DND-41 (cell line): ENCODE results near the gene GARNL3.

ENCODE experiments used
- ATAC-seq: fragments of 200-7000 bp; cut with Tn5 transposase; 3 replicates; pipeline ENCODE4 v1.9.1; 2021; ENCODE audit warnings: low read depth; ENCODE audit not compliant: insufficient read depth
- DNase-seq: peaks from one replicate; pipeline ENCODE4 v3.0.0-alpha.2; 2020
- H2AFZ ChIP-seq: 2 replicates; pipeline ENCODE4 v1.6.0; 2012; ENCODE audit warnings: low read depth, low read length
- H3K27ac ChIP-seq: 2 replicates; pipeline ENCODE4 v1.5.1; 2012; ENCODE audit warnings: low read length, inconsistent platforms
- H3K27me3 ChIP-seq: fragments of 200-600 bp; sonication (generic); 2 replicates; pipeline ENCODE4 v1.6.0; 2012; ENCODE audit warnings: low read length, mild to moderate bottlenecking, inconsistent platforms; ENCODE audit not compliant: insufficient read depth, poor library complexity
- H3K36me3 ChIP-seq: 2 replicates; pipeline ENCODE4 v1.5.1; 2012; ENCODE audit warnings: low read length, inconsistent platforms; ENCODE audit not compliant: insufficient read depth
- H3K4me1 ChIP-seq: 2 replicates; pipeline ENCODE4 v1.5.1; 2012; ENCODE audit warnings: mild to moderate bottlenecking, low read length; ENCODE audit not compliant: insufficient read depth
- H3K4me2 ChIP-seq: 2 replicates; pipeline ENCODE4 v1.6.0; 2012; ENCODE audit warnings: mild to moderate bottlenecking, moderate library complexity, low read length, inconsistent platforms; ENCODE audit not compliant: insufficient read depth
- H3K4me3 ChIP-seq, 2 experiments: fragments of 200-600 bp in 1 of 2; shearing (Covaris generic) in 1 of 2; 2 replicates each; pipeline ENCODE4 v1.5.1; 2012 to 2016; ENCODE audit warnings: inconsistent platforms in 2 of 2, low read length in 2 of 2, mild to moderate bottlenecking in 2 of 2, low read depth in 1 of 2, moderate library complexity in 1 of 2
- H3K79me2 ChIP-seq: 2 replicates; pipeline ENCODE4 v1.6.0; 2012; ENCODE audit warnings: low read length, inconsistent platforms; ENCODE audit not compliant: insufficient read depth
- H3K9ac ChIP-seq: 2 replicates; pipeline ENCODE4 v1.6.0; 2012; ENCODE audit warnings: low read depth, mild to moderate bottlenecking, inconsistent platforms, low read length, moderate library complexity
- H3K9me3 ChIP-seq: 2 replicates; pipeline ENCODE4 v1.5.1; 2012; ENCODE audit warnings: low read length, moderate library complexity, mild to moderate bottlenecking, inconsistent platforms; ENCODE audit not compliant: insufficient read depth, severe bottlenecking
- H4K20me1 ChIP-seq: 2 replicates; pipeline ENCODE4 v1.6.0; 2012; ENCODE audit warnings: low read length; ENCODE audit not compliant: insufficient read depth
- EZH2 ChIP-seq: IDR thresholded peaks from 3 replicates; pipeline ENCODE4 v1.6.1; 2012; ENCODE audit warnings: borderline replicate concordance, low read depth, mild to moderate bottlenecking, moderate library complexity, low read length, inconsistent platforms; ENCODE audit not compliant: severe bottlenecking
- TF ChIP-seq, protein P1 (sequence below): IDR thresholded peaks from 2 replicates; pipeline ENCODE4 v1.5.1; 2012; ENCODE audit warnings: borderline replicate concordance, low read length, moderate library complexity, mild to moderate bottlenecking; ENCODE audit not compliant: poor library complexity, severe bottlenecking; ENCODE audit errors: extremely low read depth

The GARNL3 gene

DNA sequence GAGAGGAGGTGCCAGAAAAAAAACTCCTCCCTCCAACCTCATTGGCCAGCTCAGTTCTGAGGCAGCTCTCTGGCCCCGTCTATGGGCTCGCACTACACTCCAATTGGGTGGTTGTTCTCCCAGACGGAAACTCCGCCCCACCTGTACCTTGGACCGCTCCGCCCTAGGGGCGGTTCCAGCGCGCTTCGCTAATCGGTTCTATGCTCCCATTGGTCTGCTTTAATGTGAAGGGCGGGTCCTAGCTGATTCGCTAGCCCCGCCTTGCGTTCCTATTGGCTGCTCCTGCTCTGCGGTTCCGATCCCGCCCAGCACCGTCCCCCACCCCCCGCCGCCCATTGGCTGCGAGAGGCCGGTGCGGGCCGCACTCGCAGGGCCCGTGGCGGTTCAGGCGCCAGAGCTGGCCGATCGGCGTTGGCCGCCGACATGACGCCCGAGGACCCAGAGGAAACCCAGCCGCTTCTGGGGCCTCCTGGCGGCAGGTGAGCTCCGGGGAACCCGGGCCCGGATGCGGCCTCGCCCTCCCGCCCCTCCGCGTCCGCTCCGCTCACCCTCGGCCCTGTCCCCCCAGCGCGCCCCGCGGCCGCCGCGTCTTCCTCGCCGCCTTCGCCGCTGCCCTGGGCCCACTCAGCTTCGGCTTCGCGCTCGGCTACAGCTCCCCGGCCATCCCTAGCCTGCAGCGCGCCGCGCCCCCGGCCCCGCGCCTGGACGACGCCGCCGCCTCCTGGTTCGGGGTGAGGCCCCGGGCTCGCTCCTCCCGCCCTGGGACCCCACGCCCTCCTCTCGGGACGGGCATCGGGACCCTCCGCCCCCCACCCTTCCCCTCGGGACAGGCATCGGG lies 132.5 kb downstream of the GARNL3 start, which contains the start of gene SLC2A8:
Gene SLC2A8, plus strand, starts transcription at position 362 of the 838 bp plus-strand sequence. Its CDS starts 62 bp downstream, at position 424.
- H3K27ac ChIP-seq: no peak within 1 kb of the TSS
- H3K9ac ChIP-seq: no peak within 1 kb of the TSS
- peaks cover 45% of the 10 kb centered on the region for H3K27me3 ChIP-seq
- no peaks in the 10 kb centered on the region for H3K79me2 ChIP-seq
- no peaks in the 10 kb centered on the region for H3K36me3 ChIP-seq
- H2AFZ ChIP-seq: no peak within 1 kb of the TSS
- TF ChIP-seq EZH2: no peak
- TF ChIP-seq, protein P1, sequence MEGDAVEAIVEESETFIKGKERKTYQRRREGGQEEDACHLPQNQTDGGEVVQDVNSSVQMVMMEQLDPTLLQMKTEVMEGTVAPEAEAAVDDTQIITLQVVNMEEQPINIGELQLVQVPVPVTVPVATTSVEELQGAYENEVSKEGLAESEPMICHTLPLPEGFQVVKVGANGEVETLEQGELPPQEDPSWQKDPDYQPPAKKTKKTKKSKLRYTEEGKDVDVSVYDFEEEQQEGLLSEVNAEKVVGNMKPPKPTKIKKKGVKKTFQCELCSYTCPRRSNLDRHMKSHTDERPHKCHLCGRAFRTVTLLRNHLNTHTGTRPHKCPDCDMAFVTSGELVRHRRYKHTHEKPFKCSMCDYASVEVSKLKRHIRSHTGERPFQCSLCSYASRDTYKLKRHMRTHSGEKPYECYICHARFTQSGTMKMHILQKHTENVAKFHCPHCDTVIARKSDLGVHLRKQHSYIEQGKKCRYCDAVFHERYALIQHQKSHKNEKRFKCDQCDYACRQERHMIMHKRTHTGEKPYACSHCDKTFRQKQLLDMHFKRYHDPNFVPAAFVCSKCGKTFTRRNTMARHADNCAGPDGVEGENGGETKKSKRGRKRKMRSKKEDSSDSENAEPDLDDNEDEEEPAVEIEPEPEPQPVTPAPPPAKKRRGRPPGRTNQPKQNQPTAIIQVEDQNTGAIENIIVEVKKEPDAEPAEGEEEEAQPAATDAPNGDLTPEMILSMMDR: no peak
- DNase-seq (no peak), ATAC-seq (0 out of 3 replicates have a peak, but pooled peaks have one; percentile 29)
- no peaks in the 10 kb centered on the region for H3K4me1 ChIP-seq
- H4K20me1 ChIP-seq: peaks cover 67% of the 10 kb centered on the region
- H3K4me3 ChIP-seq: no peak within 1 kb of the TSS
- no peaks in the 10 kb centered on the region for H3K9me3 ChIP-seq
- no peak within 1 kb of the TSS for H3K4me2 ChIP-seq

DNA sequence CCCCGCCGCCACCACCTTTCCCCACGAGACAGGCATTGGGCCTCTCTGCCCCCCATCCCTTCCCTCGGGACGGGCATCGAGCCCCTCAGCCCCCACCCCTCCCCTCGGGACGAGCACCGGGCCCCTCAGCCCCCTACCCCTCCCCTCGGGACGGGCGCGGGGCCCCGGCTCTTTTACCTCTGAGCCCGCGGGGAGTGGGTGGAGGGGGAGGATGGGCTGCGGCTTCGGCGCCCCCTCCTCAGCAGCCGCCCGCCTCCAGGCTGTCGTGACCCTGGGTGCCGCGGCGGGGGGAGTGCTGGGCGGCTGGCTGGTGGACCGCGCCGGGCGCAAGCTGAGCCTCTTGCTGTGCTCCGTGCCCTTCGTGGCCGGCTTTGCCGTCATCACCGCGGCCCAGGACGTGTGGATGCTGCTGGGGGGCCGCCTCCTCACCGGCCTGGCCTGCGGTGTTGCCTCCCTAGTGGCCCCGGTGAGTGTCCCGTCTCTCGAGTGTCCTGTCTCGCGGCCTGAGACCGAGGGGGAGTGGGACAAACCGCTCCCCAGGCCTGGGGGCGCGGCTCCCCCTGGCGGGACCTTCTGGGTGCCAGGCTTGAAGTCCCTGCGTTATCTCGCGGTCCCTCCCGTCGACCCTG lies 133.2 kb downstream of the GARNL3 start:
- Histone ChIP-seq H3K27ac (no peak overlapping the region), H3K79me2 (no peaks in the 10 kb centered on the region), H4K20me1 (peaks cover 68% of the 10 kb centered on the region), H3K4me1 (no peaks in the 10 kb centered on the region), H3K4me2 (no peak overlapping the region), H2AFZ (no peak overlapping the region), H3K36me3 (no peaks in the 10 kb centered on the region), H3K4me3 (no peak overlapping the region), H3K27me3 (peaks cover 43% of the 10 kb centered on the region), H3K9ac (no peak overlapping the region), H3K9me3 (no peaks in the 10 kb centered on the region)
- ATAC-seq: no peak
- no peak for DNase-seq
- TF ChIP-seq, protein P1: no peak
- no peak for TF ChIP-seq EZH2

GRCh38 chr9:127398275-127398647 lies 133.7 kb downstream of the GARNL3 start:
- ATAC-seq (no peak), DNase-seq (no peak)
- H3K4me3 ChIP-seq: no peak overlapping the region
- no peak overlapping the region for H3K4me2 ChIP-seq
- TF ChIP-seq, protein P1: no peak
- TF ChIP-seq EZH2: no peak
- H3K27me3 ChIP-seq: peaks cover 39% of the 10 kb centered on the region
- no peaks in the 10 kb centered on the region for H3K36me3 ChIP-seq
- H3K79me2 ChIP-seq: no peaks in the 10 kb centered on the region
- H3K9ac ChIP-seq: no peak overlapping the region
- H4K20me1 ChIP-seq: peaks cover 68% of the 10 kb centered on the region
- H2AFZ ChIP-seq: no peak overlapping the region
- no peaks in the 10 kb centered on the region for H3K9me3 ChIP-seq
- H3K4me1 ChIP-seq: no peaks in the 10 kb centered on the region
- H3K27ac ChIP-seq: no peak overlapping the region
